Skeletal muscle satellite cell (primary cell): ENCODE data around the gene LMO4. TPM values are rescaled to one million over a fixed set of nuclear protein-coding genes. Genes with fewer than 3 reads are reported as not detected.
A peak's percentile ranks its signal among the peaks of the same experiment; 100 is the strongest.

ENCODE experiments used
- H3K27me3 ChIP-seq: 2 replicates; pipeline ENCODE4 v1.7.0; 2013; ENCODE audit warnings: low read length; ENCODE audit not compliant: control insufficient read depth, insufficient read depth
- H3K36me3 ChIP-seq: 2 replicates; pipeline ENCODE4 v1.7.0; 2013; ENCODE audit warnings: mild to moderate bottlenecking, control low read depth, low read length; ENCODE audit not compliant: insufficient read depth
- H3K4me1 ChIP-seq: 2 replicates; pipeline ENCODE4 v1.7.0; 2013; ENCODE audit warnings: low read length; ENCODE audit not compliant: control insufficient read depth, insufficient read depth
- H3K4me2 ChIP-seq: 2 replicates; pipeline ENCODE4 v1.7.0; 2013; ENCODE audit warnings: mild to moderate bottlenecking, low read length
- H3K4me3 ChIP-seq: 2 replicates; pipeline ENCODE4 v1.7.0; 2013; ENCODE audit warnings: low read length
- H3K9ac ChIP-seq: 2 replicates; pipeline ENCODE4 v1.7.0; 2013; ENCODE audit warnings: mild to moderate bottlenecking, low read depth, low read length, moderate library complexity
- H3K9me3 ChIP-seq: replicated peaks from 2 replicates; pipeline ENCODE4 v1.7.0; 2013; ENCODE audit warnings: mild to moderate bottlenecking, control low read depth, low read length
- total RNA-seq: library from RNA; depleted of rRNA; stranded (reverse); fragments of >200 nt; gene quantifications from 2 replicates; pipeline ENCODE4 v1.2.3, GENCODE V29; 2012; rRNA removed

Gene LMO4, protein sequence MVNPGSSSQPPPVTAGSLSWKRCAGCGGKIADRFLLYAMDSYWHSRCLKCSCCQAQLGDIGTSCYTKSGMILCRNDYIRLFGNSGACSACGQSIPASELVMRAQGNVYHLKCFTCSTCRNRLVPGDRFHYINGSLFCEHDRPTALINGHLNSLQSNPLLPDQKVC
- 65.9 and 195 TPM in 2 replicates for total RNA-seq

GRCh38 chr1:87328272-87329050 lies at the start of gene LMO4:
Gene LMO4, plus strand, starts transcription at chr1:87328880. Its CDS starts 3,136 bp downstream, at chr1:87332016.
- peak within 1 kb of the TSS; percentile 92 for H3K4me3 ChIP-seq
- no peaks in the 10 kb centered on the region for H3K9me3 ChIP-seq
- no peaks in the 10 kb centered on the region for H3K36me3 ChIP-seq

DNA sequence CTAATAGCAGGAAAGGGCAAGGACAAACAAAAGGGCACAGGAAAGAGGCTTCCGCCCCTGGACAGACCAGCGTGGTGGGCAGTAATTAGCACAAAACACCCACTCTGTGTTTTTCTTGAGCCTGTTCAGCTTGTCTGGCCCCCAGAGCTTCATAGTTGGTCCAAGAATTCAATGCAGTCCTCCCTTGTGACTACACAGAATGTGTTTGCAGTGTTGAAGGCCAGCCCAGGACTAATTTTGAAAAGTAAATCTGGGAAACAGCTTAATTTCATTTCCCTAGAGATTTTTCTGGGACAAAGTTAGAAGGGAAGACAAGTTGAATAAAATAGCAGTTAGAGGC lies 49.2 kb upstream of the LMO4 start:
- H3K9ac ChIP-seq: no peak overlapping the region
- H3K27me3 ChIP-seq: no peaks in the 10 kb centered on the region
- H3K4me1 ChIP-seq: peaks cover 5% of the 10 kb centered on the region
- H3K36me3 ChIP-seq: no peaks in the 10 kb centered on the region
- no peak overlapping the region for H3K4me3 ChIP-seq
- H3K4me2 ChIP-seq: no peak overlapping the region
- no peaks in the 10 kb centered on the region for H3K9me3 ChIP-seq

More at GRCh38 chr1:87328272-87329050, at the start of gene LMO4:
- H3K27me3 ChIP-seq: no peaks in the 10 kb centered on the region
- H3K9ac ChIP-seq: peak within 1 kb of the TSS; percentile 93
- peak within 1 kb of the TSS; percentile 99 for H3K4me2 ChIP-seq
- H3K4me1 ChIP-seq: peaks cover 12% of the 10 kb centered on the region

DNA sequence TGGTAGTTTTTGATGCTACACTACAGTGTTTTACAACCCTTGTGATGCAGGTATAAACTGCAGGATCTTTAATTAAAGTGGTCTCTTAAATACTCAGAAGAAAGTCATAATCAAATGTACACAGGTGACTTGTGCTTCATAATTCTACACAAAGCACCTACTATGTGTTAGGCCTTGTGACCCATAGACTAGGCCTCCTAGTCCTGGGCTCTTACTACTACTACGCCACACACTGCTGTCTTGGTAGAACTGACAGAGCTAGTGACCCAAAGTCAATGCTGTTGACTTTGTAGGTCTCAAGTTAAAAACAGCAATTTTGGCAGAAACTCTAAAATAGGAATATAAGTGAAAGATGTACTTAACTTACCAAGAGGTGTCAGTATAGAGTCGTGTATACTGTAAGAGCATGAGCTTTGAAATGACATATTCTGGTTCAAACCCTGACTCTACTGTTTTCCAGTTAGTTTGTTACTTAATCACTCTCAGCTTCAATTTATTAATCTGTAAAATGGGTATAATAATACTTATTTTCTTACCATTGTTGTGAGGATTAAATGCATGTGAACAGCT lies 48.6 kb upstream of the LMO4 start:
- Histone ChIP-seq H3K36me3 (no peaks in the 10 kb centered on the region), H3K27me3 (no peaks in the 10 kb centered on the region), H3K9ac (no peak overlapping the region), H3K4me1 (peaks cover 5% of the 10 kb centered on the region), H3K4me2 (no peak overlapping the region), H3K9me3 (no peaks in the 10 kb centered on the region), H3K4me3 (no peak overlapping the region)

DNA sequence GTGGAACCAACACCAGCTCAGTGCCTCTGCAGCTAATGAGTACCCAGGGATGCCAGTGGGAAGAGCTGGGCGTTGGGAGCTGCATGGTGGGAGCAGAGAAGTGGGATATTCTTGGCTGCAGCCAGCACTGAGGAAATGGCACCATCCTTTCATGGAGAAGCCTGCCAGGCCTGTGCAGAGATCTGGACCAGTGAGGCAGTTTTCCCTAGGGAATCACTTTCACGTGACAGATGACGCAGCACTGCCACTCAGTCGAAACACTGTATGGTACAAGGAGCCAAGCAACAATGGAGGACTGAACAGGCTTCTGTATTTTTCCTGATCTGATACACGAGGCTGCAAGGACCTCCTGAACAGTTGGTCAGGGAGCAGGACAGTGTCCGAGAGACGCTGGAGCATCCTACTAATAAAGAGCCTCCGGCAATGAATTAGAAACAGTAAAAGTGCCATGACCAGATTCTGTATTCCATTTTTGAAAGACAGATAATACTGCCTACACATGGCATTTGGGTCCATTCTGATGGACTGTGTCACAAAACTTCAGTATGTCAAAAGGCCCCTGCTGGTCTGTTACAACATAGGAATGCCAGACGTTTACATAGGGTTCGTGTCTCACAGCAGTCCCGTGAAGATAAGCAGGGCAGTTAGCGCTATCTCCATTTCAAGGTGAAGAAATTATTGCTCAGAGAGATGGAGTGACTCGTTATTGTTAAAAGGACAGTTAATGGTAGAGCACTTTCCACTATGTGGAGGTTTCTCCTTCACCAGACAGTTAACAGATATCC lies 44.0 kb upstream of the LMO4 start:
- no peak overlapping the region for H3K4me3 ChIP-seq
- H3K9ac ChIP-seq: no peak overlapping the region
- H3K4me2 ChIP-seq: no peak overlapping the region
- no peaks in the 10 kb centered on the region for H3K4me1 ChIP-seq
- no peaks in the 10 kb centered on the region for H3K27me3 ChIP-seq
- no peaks in the 10 kb centered on the region for H3K36me3 ChIP-seq
- no peaks in the 10 kb centered on the region for H3K9me3 ChIP-seq

- Histone ChIP-seq H3K4me1 (no peaks in the 10 kb centered on the region), H3K4me3 (no peak overlapping the region), H3K9me3 (no peaks in the 10 kb centered on the region), H3K36me3 (no peaks in the 10 kb centered on the region), H3K27me3 (peaks cover 12% of the 10 kb centered on the region), H3K9ac (no peak overlapping the region), H3K4me2 (no peak overlapping the region)
Observed at GRCh38 chr1:87291107-87291506, 37.6 kb upstream of the LMO4 start.

GRCh38 chr1:87292684-87293493 lies 35.8 kb upstream of the LMO4 start:
- Histone ChIP-seq H3K4me1 (no peaks in the 10 kb centered on the region), H3K36me3 (no peaks in the 10 kb centered on the region), H3K4me2 (no peak overlapping the region), H3K9me3 (no peaks in the 10 kb centered on the region), H3K9ac (no peak overlapping the region), H3K4me3 (no peak overlapping the region), H3K27me3 (peaks cover 12% of the 10 kb centered on the region)

DNA sequence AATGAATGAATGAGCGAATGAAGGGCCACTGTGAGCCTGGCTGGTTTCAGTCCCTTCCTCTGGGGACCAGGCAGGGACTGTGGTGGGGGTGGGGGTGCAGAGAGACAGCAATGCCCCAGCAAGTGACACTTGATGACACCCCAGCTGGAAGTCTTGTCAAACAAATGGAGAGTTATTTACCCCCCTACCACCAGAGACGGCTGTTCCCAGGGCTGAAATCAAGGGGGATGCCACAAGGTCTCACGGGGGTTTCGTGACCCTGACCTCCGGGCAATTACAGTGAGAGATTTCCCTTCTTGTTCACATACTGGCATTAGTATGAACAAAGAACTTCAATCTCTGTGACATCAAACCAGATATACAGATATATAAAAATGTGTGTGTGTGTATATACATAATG lies 34.0 kb upstream of the LMO4 start:
- H3K9ac ChIP-seq: no peak overlapping the region

DNA sequence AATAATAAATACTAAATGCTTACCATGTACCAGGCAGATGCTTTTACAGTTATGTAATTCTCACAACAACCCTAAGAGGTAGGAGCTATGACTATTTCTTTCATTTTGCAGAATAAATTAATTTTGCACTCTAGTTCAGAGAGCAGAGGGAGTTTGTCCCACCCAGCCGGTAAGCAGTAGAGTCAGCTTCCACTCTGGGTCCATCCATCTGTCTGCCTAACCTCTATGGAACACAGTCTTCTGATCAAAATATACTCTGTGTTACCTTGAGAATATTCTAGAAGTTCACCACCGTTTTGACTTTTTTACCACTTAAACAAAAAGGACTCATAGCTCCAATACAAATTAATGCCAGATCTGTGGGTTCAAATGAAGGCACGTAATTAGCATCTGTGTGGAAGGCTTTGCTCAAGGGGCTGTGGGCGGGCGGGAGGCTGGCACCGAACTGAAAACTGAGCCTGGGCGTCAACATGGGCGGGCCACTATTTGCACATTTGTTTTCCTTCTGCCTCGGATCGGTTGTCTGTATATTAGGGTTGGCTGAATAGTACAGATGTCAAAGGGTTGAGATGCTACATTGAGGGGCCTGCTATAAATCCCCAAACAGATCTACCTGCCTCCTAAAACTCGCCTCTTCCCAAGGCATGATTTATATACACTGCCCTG lies 33.1 kb upstream of the LMO4 start:
- Histone ChIP-seq H3K4me3 (no peak overlapping the region), H3K27me3 (peaks cover 4% of the 10 kb centered on the region), H3K4me2 (no peak overlapping the region), H3K36me3 (no peaks in the 10 kb centered on the region), H3K4me1 (no peaks in the 10 kb centered on the region), H3K9me3 (no peaks in the 10 kb centered on the region), H3K9ac (no peak overlapping the region)

More for the DNA sequence above, 34.0 kb upstream of the LMO4 start:
- H3K4me3 ChIP-seq: no peak overlapping the region
- H3K36me3 ChIP-seq: no peaks in the 10 kb centered on the region
- no peaks in the 10 kb centered on the region for H3K4me1 ChIP-seq
- H3K4me2 ChIP-seq: no peak overlapping the region
- H3K27me3 ChIP-seq: peaks cover 12% of the 10 kb centered on the region
- H3K9me3 ChIP-seq: no peaks in the 10 kb centered on the region

DNA sequence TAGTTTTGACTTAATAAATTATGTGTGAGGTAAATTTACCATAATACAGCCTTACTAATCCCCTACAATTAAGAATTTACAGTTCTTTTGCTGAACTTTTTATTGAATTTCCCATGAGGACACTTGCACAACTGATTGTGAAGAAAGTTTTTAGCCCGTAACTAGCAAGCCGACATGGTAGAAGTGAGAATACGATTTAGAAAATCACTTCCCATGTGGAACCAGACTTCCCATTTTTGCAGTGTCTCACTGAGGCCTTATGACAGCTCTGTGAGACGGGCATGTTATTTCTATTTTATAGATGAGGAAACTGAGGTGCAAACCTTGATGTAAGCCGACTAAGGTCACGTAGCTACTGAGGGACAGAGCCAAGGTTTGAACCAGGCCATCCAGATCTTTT lies 32.5 kb upstream of the LMO4 start:
- no peak overlapping the region for H3K4me2 ChIP-seq
- no peaks in the 10 kb centered on the region for H3K4me1 ChIP-seq
- H3K36me3 ChIP-seq: no peaks in the 10 kb centered on the region
- no peaks in the 10 kb centered on the region for H3K27me3 ChIP-seq
- no peaks in the 10 kb centered on the region for H3K9me3 ChIP-seq
- H3K9ac ChIP-seq: no peak overlapping the region
- no peak overlapping the region for H3K4me3 ChIP-seq

DNA sequence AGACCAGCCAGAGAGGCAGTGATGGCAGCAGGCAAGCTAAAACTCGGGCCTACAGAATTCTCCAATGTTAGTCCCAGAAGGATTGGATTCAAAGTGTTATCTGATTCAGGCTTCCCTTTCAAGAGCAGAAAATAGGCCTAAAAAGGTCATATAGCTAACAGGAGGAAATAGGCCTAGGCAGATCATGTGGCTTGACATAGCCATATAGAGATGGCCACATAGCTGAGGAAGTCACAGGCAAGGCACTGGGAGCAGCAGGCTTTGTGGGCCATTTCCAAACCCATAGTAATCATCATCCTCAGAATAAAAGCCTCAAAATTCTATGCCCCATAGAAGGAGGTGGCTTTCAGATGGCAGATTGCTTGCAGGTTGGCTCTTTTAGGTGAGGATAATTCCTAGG lies 29.0 kb upstream of the LMO4 start:
- Histone ChIP-seq H3K9me3 (no peaks in the 10 kb centered on the region), H3K9ac (no peak overlapping the region), H3K4me2 (no peak overlapping the region), H3K4me3 (no peak overlapping the region), H3K36me3 (no peaks in the 10 kb centered on the region), H3K4me1 (no peaks in the 10 kb centered on the region), H3K27me3 (peaks cover 5% of the 10 kb centered on the region)
